GM21526 (cell line): Measurements from ENCODE around the gene A4GALT.
"Not testable (repeated sequence)": the region's sequence is repeated elsewhere in the genome, so short reads cannot be mapped to it uniquely, and the experiment has no call there.

Experiments
- ATAC-seq: cut with Tn5 transposase; IDR thresholded peaks from one replicate; pipeline ENCODE4 v1.9.1; 2021; ENCODE audit warnings: moderate library complexity; ENCODE audit not compliant: unreplicated experiment, low FRiP score

The A4GALT gene

GRCh38 chr22:42685941-42686653, 34.6 kb downstream of the A4GALT start:
- ATAC-seq = no peak

- ATAC-seq = no peak
Measured at GRCh38 chr22:42684462-42685195, 36.0 kb downstream of the A4GALT start.

- no peak for ATAC-seq
Measured at GRCh38 chr22:42683578-42684283, 36.9 kb downstream of the A4GALT start.

GRCh38 chr22:42682113-42682851, 38.4 kb downstream of the A4GALT start:
- no peak for ATAC-seq

- ATAC-seq = no peak
Measured at GRCh38 chr22:42680648-42681047, 40.0 kb downstream of the A4GALT start.

GRCh38 chr22:42679691-42680090, 41.0 kb downstream of the A4GALT start:
- ATAC-seq = no peak

- no peak for ATAC-seq
Measured at GRCh38 chr22:42678894-42679293, 41.8 kb downstream of the A4GALT start.

- ATAC-seq = not testable (repeated sequence)
Measured at GRCh38 chr22:42677936-42678335, 42.7 kb downstream of the A4GALT start.

- ATAC-seq = no peak
Measured at GRCh38 chr22:42676059-42676607, 44.5 kb downstream of the A4GALT start.

GRCh38 chr22:42673898-42674401, 46.7 kb downstream of the A4GALT start:
- no peak for ATAC-seq

GRCh38 chr22:42673071-42673470, 47.6 kb downstream of the A4GALT start:
- not testable (repeated sequence) for ATAC-seq

GRCh38 chr22:42670921-42671709, 49.6 kb downstream of the A4GALT start:
- no peak for ATAC-seq

GRCh38 chr22:42670046-42670445, 50.6 kb downstream of the A4GALT start:
- no peak for ATAC-seq

- not testable (repeated sequence) for ATAC-seq
Measured at GRCh38 chr22:42666393-42666792, 54.3 kb downstream of the A4GALT start.

- ATAC-seq = no peak
Measured at GRCh38 chr22:42664976-42665831, 55.5 kb downstream of the A4GALT start.

- ATAC-seq = no peak
Measured at GRCh38 chr22:42661985-42662831, 58.5 kb downstream of the A4GALT start.

GRCh38 chr22:42656578-42656977, 64.1 kb downstream of the A4GALT start:
- ATAC-seq = no peak

GRCh38 chr22:42655693-42656092, 65.0 kb downstream of the A4GALT start:
- no peak for ATAC-seq
